Neural progenitor cell (in vitro differentiated cells): ENCODE results near the gene RNF220. TPM values are rescaled to one million over a fixed set of nuclear protein-coding genes. Genes with fewer than 3 reads are reported as not detected.
A peak's percentile ranks its signal among the peaks of the same experiment; 100 is the strongest.

Experiments
- DNase-seq: peaks from one replicate; pipeline ENCODE4 v3.0.0-alpha.2; 2016; ENCODE audit warnings: low spot score
- H2AFZ ChIP-seq: fragments of 200-600 bp; sonication (generic); replicated peaks from 2 replicates; pipeline ENCODE4 v1.6.1; 2016; ENCODE audit warnings: antibody characterized with exemption
- H3F3A ChIP-seq: fragments of 200-600 bp; sonication (generic); 2 replicates; pipeline ENCODE4 v1.6.1; 2016; ENCODE audit warnings: antibody characterized with exemption, low read depth
- H3K27ac ChIP-seq: fragments of 200-600 bp; sonication (generic); 2 replicates; pipeline ENCODE4 v1.5.1; 2016; ENCODE audit warnings: mild to moderate bottlenecking
- H3K27me3 ChIP-seq: fragments of 200-600 bp; sonication (generic); 2 replicates; pipeline ENCODE4 v1.6.1; 2016; ENCODE audit warnings: mild to moderate bottlenecking, moderate library complexity
- H3K36me3 ChIP-seq: fragments of 200-600 bp; sonication (generic); 2 replicates; pipeline ENCODE4 v1.5.1; 2016
- H3K4me1 ChIP-seq: fragments of 200-600 bp; sonication (generic); 2 replicates; pipeline ENCODE4 v1.6.1; 2016; ENCODE audit warnings: mixed run types
- H3K4me2 ChIP-seq: fragments of 200-600 bp; sonication (generic); 2 replicates; pipeline ENCODE4 v1.6.1; 2016
- H3K4me3 ChIP-seq: fragments of 200-600 bp; sonication (generic); 2 replicates; pipeline ENCODE4 v1.5.1; 2016
- H3K79me2 ChIP-seq: fragments of 200-600 bp; sonication (generic); 2 replicates; pipeline ENCODE4 v1.6.1; 2016; ENCODE audit warnings: low read depth
- H3K9ac ChIP-seq: fragments of 200-600 bp; sonication (generic); 2 replicates; pipeline ENCODE4 v1.6.1; 2016
- H3K9me3 ChIP-seq: fragments of 200-600 bp; sonication (generic); 2 replicates; pipeline ENCODE4 v1.5.1; 2016; ENCODE audit warnings: low read depth
- H4K20me1 ChIP-seq: fragments of 200-600 bp; sonication (generic); 2 replicates; pipeline ENCODE4 v1.6.1; 2016; ENCODE audit warnings: low read depth
- H3K27ac Mint-ChIP-seq: 3 replicates; pipeline ENCODE4 v1.8.0; 2021; ENCODE audit warnings: mixed read lengths
- H3K27me3 Mint-ChIP-seq: 2 replicates; pipeline ENCODE4 v1.8.0; 2022; ENCODE audit warnings: low read depth, mild to moderate bottlenecking, inconsistent platforms, moderate library complexity, mixed read lengths; ENCODE audit not compliant: insufficient read depth
- H3K36me3 Mint-ChIP-seq: 3 replicates; pipeline ENCODE4 v1.8.0; 2021; ENCODE audit warnings: mixed read lengths
- H3K4me1 Mint-ChIP-seq: 3 replicates; pipeline ENCODE4 v1.8.0; 2021; ENCODE audit warnings: mixed read lengths
- H3K4me3 Mint-ChIP-seq: 3 replicates; pipeline ENCODE4 v1.8.0; 2021; ENCODE audit warnings: mild to moderate bottlenecking, moderate library complexity, mixed read lengths
- H3K9me3 Mint-ChIP-seq: 3 replicates; pipeline ENCODE4 v1.8.0; 2020; ENCODE audit warnings: mixed read lengths
- EZH2 ChIP-seq: fragments of 200-600 bp; sonication (generic); IDR thresholded peaks from 2 replicates; pipeline ENCODE4 v1.6.1; 2017; ENCODE audit warnings: antibody characterized with exemption, mild to moderate bottlenecking, moderate library complexity
- EZH2phosphoT487 ChIP-seq: fragments of 200-600 bp; sonication (generic); IDR thresholded peaks from 2 replicates; pipeline ENCODE4 v1.6.1; 2017; ENCODE audit warnings: antibody characterized with exemption
- total RNA-seq: library from RNA; depleted of rRNA; stranded (reverse); fragments of >200 nt; gene quantifications from 2 replicates; pipeline ENCODE4 v1.2.3, GENCODE V29; 2015; ENCODE audit warnings: low replicate concordance
- TF ChIP-seq, protein P1 (sequence below): fragments of 200-600 bp; sonication (generic); IDR thresholded peaks from 2 replicates; pipeline ENCODE4 v1.5.1; 2017; ENCODE audit warnings: antibody characterized with exemption, mild to moderate bottlenecking

Gene RNF220
- total RNA-seq, 1 donor from 2014 or later = 93.8 TPM

DNA sequence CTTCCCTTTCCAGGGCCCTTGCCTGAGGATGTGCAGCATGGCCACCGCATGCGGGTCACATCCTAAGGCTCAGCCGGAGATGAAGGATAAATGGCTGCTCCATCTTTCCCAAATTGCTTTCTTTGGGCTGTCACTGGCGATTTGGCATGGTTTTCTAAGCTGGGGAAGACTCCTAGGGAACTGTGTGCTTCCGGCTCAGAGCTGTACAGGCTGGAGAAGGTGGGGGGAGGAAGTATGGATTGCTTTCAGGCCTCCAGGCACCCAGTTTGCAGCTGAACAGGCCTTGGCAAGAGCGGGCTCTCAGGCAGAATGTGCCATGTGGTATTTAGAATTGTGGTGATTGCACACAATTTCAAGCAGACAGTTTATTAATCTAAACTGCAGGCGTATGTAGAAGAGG, 220.3 kb downstream of the RNF220 start:
- Histone ChIP-seq H3F3A (no peaks in the 10 kb centered on the region), H3K4me1 (no peaks in the 10 kb centered on the region), H3K4me3 (no peak overlapping the region), H3K27me3 (peaks cover 7% of the 10 kb centered on the region), H3K9me3 (no peaks in the 10 kb centered on the region), H3K79me2 (no peaks in the 10 kb centered on the region), H2AFZ (no peak overlapping the region), H3K36me3 (no peaks in the 10 kb centered on the region), H3K4me2 (no peak overlapping the region), H4K20me1 (no peaks in the 10 kb centered on the region), H3K27ac (no peak overlapping the region), H3K9ac (no peak overlapping the region)
- Mint-ChIP-seq H3K9me3 (no peaks in the 10 kb centered on the region), H3K27ac (no peak overlapping the region), H3K27me3 (peaks cover 8% of the 10 kb centered on the region), H3K4me1 (peaks cover 8% of the 10 kb centered on the region), H3K36me3 (no peaks in the 10 kb centered on the region), H3K4me3 (no peak overlapping the region)
- TF ChIP-seq EZH2 (no peak), EZH2phosphoT487 (no peak)
- TF ChIP-seq, protein P1, sequence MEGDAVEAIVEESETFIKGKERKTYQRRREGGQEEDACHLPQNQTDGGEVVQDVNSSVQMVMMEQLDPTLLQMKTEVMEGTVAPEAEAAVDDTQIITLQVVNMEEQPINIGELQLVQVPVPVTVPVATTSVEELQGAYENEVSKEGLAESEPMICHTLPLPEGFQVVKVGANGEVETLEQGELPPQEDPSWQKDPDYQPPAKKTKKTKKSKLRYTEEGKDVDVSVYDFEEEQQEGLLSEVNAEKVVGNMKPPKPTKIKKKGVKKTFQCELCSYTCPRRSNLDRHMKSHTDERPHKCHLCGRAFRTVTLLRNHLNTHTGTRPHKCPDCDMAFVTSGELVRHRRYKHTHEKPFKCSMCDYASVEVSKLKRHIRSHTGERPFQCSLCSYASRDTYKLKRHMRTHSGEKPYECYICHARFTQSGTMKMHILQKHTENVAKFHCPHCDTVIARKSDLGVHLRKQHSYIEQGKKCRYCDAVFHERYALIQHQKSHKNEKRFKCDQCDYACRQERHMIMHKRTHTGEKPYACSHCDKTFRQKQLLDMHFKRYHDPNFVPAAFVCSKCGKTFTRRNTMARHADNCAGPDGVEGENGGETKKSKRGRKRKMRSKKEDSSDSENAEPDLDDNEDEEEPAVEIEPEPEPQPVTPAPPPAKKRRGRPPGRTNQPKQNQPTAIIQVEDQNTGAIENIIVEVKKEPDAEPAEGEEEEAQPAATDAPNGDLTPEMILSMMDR = no peak
- no peak for DNase-seq

DNA sequence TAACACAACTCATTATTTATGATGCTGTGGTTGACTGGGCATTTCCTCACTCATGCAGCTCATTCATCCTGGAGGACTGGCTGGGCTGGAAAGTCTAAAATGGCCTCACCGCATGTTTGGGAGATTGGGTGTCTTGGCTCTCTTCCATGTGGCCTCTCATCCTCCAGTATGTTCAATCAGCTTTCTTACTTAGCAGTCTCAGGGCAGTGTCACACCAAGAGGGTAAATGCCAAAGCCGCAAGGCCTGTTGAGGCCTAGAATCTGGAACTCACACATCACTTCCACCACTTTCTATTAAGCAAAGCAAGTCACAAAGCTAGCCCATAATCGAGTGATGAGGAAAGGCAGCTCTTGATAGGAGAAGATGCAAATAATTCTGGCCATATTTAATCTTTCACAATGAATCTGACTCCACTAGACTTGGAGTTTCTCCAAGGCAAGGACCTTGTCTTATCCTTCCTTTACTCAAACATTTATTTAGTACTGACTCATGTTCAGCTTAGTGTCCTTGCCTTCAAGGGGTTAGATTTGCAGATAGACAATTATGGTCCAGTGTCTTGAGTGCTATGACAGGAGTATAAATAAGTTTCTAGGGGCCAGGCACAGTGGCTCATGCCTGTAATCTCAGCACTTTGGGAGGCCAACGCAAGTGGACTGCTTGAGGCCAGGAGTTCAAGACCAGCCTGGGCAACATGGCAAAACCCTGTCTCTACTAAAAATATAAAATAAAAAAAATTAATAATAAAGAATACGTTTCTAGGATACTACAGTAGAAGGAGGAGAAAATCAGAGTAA, 224.1 kb downstream of the RNF220 start:
- Histone ChIP-seq H3K79me2 (peaks cover 17% of the 10 kb centered on the region), H3K36me3 (no peaks in the 10 kb centered on the region), H3K4me2 (no peak overlapping the region), H3K9me3 (no peaks in the 10 kb centered on the region), H2AFZ (no peak overlapping the region), H3K4me1 (peaks cover 17% of the 10 kb centered on the region), H3K9ac (no peak overlapping the region), H3K4me3 (no peak overlapping the region), H4K20me1 (peaks cover 17% of the 10 kb centered on the region), H3F3A (peaks cover 25% of the 10 kb centered on the region), H3K27me3 (peaks cover 4% of the 10 kb centered on the region), H3K27ac (no peak overlapping the region)
- Mint-ChIP-seq H3K4me3 (no peak overlapping the region), H3K27ac (no peak overlapping the region), H3K9me3 (no peaks in the 10 kb centered on the region), H3K27me3 (peaks cover 7% of the 10 kb centered on the region), H3K36me3 (peaks cover 3% of the 10 kb centered on the region), H3K4me1 (peaks cover 30% of the 10 kb centered on the region)
- DNase-seq = no peak
- TF ChIP-seq, protein P1 = no peak
- TF ChIP-seq EZH2phosphoT487 (no peak), EZH2 (no peak)

DNA sequence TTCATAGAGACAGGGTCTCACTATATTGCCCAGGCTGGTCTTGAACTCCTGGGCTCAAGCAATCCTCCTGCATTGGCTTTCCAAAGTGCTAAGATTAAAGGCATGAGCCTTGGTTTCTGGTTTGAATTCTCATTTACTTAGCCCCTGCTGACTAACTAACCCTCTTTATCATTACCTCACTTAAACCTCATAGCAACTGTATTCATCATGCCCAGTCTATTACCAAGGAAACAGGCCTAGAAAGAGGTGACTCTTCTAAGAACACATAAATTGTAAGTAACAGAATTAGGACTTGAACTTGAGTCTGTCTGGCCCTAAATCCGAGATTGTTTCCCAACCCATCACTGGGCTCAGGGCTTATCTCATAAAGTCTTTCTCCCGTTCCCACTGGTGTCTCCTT, 225.1 kb downstream of the RNF220 start:
- TF ChIP-seq EZH2phosphoT487 = no peak
- H2AFZ ChIP-seq = no peak overlapping the region
- H3K4me3 Mint-ChIP-seq = peak overlapping the region; percentile 91

GRCh38 chr1:44631333-44631646, 226.2 kb downstream of the RNF220 start:
- Mint-ChIP-seq H3K9me3 (no peaks in the 10 kb centered on the region), H3K4me3 (peak overlapping the region; percentile 91), H3K36me3 (peaks cover 14% of the 10 kb centered on the region), H3K27me3 (peaks cover 4% of the 10 kb centered on the region), H3K27ac (peak overlapping the region; percentile 98), H3K4me1 (peaks cover 49% of the 10 kb centered on the region)
- Histone ChIP-seq H3K79me2 (peaks cover 30% of the 10 kb centered on the region), H3K36me3 (no peaks in the 10 kb centered on the region), H3K9me3 (no peaks in the 10 kb centered on the region), H3F3A (peaks cover 30% of the 10 kb centered on the region), H2AFZ (peak overlapping the region; percentile 86), H3K27me3 (no peaks in the 10 kb centered on the region), H3K4me2 (peak overlapping the region; percentile 100), H3K4me3 (peak overlapping the region; percentile 89), H4K20me1 (peaks cover 38% of the 10 kb centered on the region), H3K27ac (peak overlapping the region; percentile 100), H3K4me1 (peaks cover 21% of the 10 kb centered on the region), H3K9ac (peak overlapping the region; percentile 44)
- TF ChIP-seq EZH2phosphoT487 = no peak
- TF ChIP-seq, protein P1 = no peak
- TF ChIP-seq EZH2 = no peak
- no peak for DNase-seq

More for the DNA sequence above, 225.1 kb downstream of the RNF220 start:
- peaks cover 25% of the 10 kb centered on the region for H3F3A ChIP-seq
- Mint-ChIP-seq H3K27me3 (peaks cover 4% of the 10 kb centered on the region), H3K4me1 (peaks cover 40% of the 10 kb centered on the region), H3K9me3 (no peaks in the 10 kb centered on the region), H3K27ac (no peak overlapping the region), H3K36me3 (peaks cover 6% of the 10 kb centered on the region)
- no peaks in the 10 kb centered on the region for H3K36me3 ChIP-seq
- no peaks in the 10 kb centered on the region for H3K9me3 ChIP-seq
- peaks cover 26% of the 10 kb centered on the region for H4K20me1 ChIP-seq
- H3K27ac ChIP-seq = no peak overlapping the region
- no peaks in the 10 kb centered on the region for H3K27me3 ChIP-seq
- H3K9ac ChIP-seq = no peak overlapping the region
- peaks cover 21% of the 10 kb centered on the region for H3K4me1 ChIP-seq
- DNase-seq = no peak
- H3K4me3 ChIP-seq = no peak overlapping the region
- no peak overlapping the region for H3K4me2 ChIP-seq
- peaks cover 27% of the 10 kb centered on the region for H3K79me2 ChIP-seq
